IPS-NIHi11 (cell line): ENCODE data around the gene PAH.

Experiments
- DNase-seq: peaks from one replicate; pipeline ENCODE4 v3.0.0; 2012; ENCODE audit warnings: mixed read lengths, low spot score

Gene PAH

DNA sequence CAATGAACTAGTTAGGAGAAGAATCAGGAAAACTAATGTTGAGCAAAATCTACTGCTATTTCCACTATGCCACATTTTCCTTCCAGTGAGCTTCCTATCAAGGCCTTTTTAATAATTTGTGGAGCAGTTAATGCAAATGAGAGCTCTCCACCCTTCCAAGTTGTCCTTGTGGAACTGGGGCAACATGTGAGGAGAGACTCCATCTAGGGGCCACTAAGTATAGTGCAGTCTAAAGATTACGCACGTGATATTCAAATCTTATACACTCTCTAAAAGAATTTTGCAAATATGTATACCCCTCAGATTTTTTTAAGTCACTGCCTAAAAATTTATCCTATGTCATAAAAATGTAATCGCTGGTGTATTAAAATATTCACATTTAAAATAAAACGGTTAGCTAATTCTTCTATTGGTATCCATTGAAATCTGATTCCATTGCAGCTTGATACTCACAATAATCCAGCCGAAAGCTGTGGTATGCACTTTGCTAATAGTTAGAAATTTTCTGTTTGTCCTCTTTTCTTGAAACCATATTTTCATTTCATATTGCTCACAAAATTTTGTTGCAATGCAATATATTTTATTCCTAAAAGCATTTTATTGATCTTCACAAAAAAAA is 100.1 kb downstream of the PAH start:
- peak; percentile 42 for DNase-seq

DNA sequence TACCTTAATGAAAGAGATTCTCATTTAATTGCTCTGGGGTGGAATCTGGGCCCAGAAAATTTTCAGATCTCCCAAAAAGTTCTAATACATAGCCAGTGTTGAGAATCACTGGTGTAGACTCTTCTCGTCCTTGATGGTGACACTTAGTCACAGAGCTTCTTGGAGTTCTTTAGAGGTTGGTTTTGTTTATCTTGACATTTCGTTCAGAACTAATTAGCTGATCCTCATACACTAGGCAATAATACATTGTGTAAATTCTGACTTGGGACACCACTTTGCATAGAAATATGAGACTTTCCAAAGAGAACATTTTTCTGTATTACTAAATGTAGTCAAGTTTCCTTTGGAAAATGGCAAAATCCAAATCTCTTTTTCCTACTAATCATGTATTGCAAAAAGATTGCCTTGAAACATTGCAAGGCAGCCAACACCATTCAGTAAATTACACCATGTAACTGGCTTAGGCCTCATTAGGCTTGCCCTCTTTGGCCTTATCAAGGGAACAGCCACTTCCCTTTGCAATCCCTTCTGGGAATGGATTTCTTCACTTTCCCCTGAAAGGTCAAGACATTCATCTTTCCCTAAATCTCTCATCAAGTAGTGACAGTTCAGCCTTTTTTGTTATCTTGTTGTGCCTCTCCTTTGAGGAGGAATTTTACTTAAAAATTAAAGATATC is 102.2 kb downstream of the PAH start:
- no peak for DNase-seq

DNA sequence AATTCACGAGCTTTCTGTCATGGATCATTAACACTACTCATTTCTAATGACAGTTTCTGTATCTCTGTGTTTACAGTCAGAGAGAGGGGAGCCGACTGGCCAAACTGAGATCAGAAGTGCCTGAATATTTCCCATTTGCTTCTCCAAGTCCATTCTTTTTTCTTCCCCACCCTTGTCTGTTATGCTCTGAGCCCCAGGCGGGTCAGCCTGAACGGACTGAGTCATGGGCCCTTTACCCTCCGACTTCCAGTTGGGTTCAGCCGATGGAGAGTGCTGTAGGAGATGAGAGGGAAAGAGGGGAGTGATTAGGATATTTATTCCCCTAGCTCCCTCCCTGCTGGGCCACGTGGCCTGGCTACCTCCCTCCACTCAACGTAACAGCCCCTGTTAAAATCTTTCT is 104.7 kb downstream of the PAH start:
- no peak for DNase-seq

DNA sequence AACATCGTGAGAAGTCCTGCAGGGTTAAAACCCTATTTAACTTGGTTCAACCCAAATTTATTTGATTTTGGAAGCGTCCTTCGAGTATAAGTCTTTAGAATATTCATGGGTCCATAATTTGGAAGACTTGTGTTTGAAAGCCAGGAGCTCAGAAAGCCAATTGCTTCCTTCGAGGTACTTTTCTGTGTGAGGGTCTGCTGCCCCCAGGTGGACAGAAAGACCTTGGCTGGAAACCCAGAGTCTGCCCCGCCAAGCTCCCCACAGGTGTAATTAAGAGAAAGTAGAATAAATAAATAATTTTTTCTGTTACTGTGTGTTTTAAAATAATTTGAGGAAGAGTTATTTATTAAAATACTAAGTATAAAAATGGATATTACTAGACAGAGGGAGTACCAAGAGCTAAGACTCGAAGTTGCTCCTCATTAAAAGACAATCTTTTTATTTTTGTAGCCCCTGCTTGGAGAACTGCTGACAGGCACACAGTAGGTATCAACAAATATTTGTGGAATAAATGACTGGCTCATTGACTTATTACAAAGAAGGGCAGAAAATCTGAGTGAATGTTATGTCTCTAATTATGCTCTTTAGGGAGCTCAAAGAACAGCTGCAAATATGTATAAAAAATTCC is 105.8 kb downstream of the PAH start:
- peak; percentile 50 for DNase-seq

DNA sequence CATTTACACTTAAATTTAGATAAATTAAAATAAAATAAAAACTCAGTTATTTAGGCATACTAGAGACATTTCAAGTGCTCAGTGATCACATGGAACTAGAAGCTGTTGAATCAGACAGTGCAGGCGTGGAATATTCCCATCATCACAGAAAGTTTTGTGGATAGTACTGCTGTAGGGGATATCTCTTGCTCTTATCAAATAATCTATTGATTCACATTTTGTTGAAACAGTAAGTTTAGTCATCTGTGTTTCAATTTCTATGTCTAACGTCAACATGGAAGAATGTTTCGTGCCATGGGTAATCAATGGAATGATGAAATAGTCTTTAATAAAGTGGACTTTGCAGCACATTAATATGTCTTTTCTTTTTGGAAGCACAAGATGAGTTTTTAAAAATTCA is 108.6 kb downstream of the PAH start:
- DNase-seq, result no peak

DNA sequence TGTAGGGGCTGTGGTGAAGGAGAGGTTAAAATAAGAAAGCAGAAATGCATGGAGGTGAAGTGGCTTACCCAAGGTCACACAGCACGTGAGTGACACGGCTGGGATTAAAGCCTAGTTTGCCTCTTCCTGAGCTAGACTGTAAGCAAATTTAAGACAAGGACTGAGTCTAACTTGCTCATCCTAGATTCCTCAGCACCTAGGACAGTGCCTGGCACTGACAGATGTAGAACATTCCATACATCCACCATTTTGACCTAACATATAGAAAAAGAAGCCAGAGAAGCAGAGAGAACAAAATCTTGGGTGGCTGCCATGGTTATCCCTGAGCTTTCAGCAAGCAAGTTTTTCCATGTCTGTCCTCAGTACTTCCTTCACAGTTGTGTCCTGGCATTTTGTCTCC is 110.5 kb downstream of the PAH start:
- no peak for DNase-seq

DNA sequence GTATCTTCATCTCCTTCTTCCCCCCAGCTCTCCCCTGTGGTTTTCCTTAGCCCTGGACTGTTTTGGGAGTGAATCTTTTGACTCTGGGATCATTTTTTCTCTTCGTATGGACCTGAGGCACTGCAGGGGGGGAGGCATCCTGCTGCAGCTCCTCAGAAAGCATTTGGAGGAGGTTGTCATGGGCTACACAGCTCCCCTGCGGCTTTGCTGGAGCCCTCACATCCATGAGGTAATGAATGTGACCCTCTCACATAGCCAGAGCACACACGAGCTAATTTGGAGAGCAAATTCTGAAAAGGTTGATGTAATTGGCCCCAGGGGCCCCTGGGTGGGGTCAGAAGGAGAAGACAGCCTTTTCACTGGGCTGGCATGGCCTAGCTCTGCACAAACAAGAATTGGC is 110.9 kb downstream of the PAH start:
- DNase-seq, result no peak

DNA sequence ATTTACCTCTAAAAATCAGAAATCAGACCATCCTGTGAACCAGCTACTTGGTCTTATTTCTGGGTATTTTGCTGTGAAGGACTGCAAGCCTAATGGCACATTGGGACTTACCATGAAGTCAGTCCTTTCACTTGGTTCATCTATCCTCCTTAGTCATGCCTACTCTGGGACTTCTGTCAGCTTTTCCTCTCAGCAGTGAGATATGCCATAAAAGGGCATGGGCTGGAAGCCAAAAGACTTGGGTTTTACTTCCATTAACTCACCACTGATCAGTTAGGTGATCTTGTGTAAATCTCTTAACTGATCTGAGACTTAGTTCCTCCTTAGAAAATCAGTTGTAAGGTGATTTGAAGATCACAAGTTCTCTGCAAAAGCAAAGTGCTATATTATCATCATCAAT is 116.5 kb downstream of the PAH start:
- DNase-seq, result no peak

DNA sequence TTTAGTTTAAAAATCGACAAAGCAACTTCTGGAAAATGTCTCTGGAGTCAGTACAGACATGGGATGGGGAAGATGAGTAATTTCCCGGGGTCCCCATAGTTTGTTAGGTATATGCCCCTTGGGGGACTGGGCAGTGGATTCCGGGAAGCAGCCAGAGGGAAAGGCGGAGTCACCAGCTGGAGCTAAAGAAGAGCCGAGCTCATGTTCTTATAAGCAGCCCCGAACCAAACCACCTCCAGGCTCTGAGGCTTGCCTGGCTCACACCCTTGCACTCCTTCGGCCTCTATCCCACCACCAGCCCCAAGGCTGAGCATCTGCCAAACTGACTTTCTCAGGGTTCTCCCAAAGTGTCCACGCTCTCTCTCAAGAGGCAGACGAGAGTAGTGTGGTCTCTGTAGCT is 117.8 kb downstream of the PAH start:
- DNase-seq, result no peak

DNA sequence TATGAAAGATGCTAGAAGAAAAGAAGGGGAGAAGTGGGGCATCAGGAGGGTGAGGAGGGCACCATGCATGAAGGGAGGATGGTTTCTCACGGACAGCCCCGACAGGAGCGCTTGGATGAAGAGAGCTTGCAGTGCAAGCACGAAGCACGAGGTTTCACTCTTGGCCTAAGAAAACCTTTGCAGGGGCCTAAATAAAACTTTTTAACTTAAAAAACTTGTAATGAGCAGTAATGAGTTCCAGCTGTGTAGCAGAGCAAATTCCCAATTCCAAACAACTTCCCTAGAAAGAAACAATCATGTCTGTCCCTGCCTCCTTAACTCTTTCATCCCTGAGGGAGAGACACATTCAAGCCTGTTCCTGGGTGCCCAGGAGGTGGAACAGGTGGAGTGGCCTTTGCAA is 119.5 kb downstream of the PAH start:
- DNase-seq, result no peak

DNA sequence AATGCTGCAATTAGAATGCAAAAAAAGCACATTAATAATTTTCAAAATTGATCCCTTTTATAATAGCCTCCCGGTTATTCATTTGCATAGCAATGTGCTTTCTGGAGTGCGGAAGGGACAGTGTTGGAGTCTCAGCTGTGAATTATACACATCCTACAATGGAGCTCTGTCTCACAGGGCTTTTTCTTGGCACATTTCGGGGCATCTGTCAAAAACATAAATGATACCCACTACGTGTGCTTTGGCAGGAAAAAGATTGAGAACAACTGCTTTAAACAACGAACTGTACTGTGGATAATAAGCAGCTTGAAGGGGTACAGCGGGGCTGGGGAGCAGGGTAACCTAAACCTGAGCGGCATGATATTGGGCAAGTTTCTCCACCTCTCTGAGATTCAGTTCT is 123.1 kb downstream of the PAH start:
- DNase-seq, result no peak
